ENCODE measurements around the gene JAK1. TPM values are rescaled to one million over a fixed set of nuclear protein-coding genes. Genes with fewer than 3 reads are reported as not detected.

Gene JAK1
- total and polyA plus RNA-seq, 9 of the 15 experiments (the other 6 are each of a cell fraction or from before 2014, with no cell fraction given) = 9.7 to 44.1 (median 42.5) TPM

DNA sequence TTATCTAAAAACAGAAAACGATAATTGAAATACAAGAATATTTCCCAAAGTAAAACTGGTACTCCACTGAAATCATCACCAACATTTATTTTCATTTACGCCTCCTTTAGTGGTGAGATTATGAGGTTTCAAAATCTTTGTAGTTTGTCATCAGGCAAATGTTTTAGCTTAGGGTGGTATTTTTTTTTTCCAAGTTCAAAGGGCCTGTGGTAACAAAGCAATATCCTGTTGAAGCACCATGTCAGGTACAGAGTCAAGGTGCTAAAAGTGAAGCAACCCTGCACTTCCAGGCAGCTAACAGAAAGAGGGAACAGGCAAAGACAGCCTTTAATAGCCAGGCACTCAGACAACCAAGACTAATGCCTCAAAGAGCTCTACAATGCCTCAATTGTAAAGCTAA, 89.2 kb downstream of the JAK1 start:
- Histone ChIP-seq H3K4me1 (replicated peaks in 1 of 2; ENCODE audit: control insufficient read depth in 2 of 2, insufficient read depth in 2 of 2, low read length in 2 of 2) (no peaks in the 10 kb centered on the region), H3K79me2 (ENCODE audit: control insufficient read depth, insufficient read depth, low read length) (no peaks in the 10 kb centered on the region), H4K20me1 (replicated peaks; ENCODE audit: control insufficient read depth, insufficient read depth, low read length) (no peaks in the 10 kb centered on the region), H3K27ac (ENCODE audit: extremely low read depth, low read depth, low read length) (no peak overlapping the region), H3K4me2 (ENCODE audit: insufficient read depth, low read length) (no peak overlapping the region), H3K9me3 (replicated peaks; ENCODE audit: control insufficient read depth, insufficient read depth, low read depth, low read length) (no peaks in the 10 kb centered on the region), H3K9me1 (ENCODE audit: control insufficient read depth, insufficient read depth, low read length) (no peaks in the 10 kb centered on the region), H3K9ac (ENCODE audit: insufficient read depth in 1 of 2, low read depth in 2 of 2, low read length in 2 of 2) (no peak overlapping the region), H3K4me3 (no peak overlapping the region), H3K36me3 (ENCODE audit: control insufficient read depth, insufficient read depth, low read length) (peaks cover 50% of the 10 kb centered on the region; the same call in 2 of the 3 replicates), H3K27me3 (ENCODE audit: control insufficient read depth in 2 of 2, insufficient read depth in 2 of 2, low read length in 2 of 2) (no peaks in the 10 kb centered on the region), H2AFZ (ENCODE audit: low read depth, low read length) (no peak overlapping the region)
- ChIA-PET POLR2A (interaction anchor here (0.6 to 1.5 kb wide), 4 partner anchors 9 to 232 kb away, joined by 3 to 4 read pairs (median 3); no protein-coding TSS in a partner anchor), CTCF (ENCODE audit: low intra/inter-chr PET ratio) (no interaction called here)
- TF ChIP-seq U2AF1 (optimal IDR thresholded peaks at IDR 0.05; ENCODE audit: low read depth, low read length) = no peak
- no peak for TF ChIP-seq EZH2 (IDR thresholded peaks at IDR 0.05; ENCODE audit: borderline replicate concordance, low read depth, low read length)
- TF ChIP-seq, protein P1, sequence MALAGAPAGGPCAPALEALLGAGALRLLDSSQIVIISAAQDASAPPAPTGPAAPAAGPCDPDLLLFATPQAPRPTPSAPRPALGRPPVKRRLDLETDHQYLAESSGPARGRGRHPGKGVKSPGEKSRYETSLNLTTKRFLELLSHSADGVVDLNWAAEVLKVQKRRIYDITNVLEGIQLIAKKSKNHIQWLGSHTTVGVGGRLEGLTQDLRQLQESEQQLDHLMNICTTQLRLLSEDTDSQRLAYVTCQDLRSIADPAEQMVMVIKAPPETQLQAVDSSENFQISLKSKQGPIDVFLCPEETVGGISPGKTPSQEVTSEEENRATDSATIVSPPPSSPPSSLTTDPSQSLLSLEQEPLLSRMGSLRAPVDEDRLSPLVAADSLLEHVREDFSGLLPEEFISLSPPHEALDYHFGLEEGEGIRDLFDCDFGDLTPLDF (CRISPR knock-in tag; IDR thresholded peaks at IDR 0.05) = no peak
- FAIRE-seq (no peak), ATAC-seq (no peak), DNase-seq (ENCODE audit: extremely low read depth in 1 of 4, low spot score in 3 of 4) (no peak)
- intact Hi-C loops (cut with micrococcal nuclease) = no loop called here
- in situ Hi-C loops (cut with MboI) = no loop called here
- WGBS (ENCODE audit: insufficient coverage, low coverage, missing lambda C conversion rate) = 80% methylated on average over 2 of the region's 2 CpGs
- BruUV-seq (replicated peaks) = no TSS peak

DNA sequence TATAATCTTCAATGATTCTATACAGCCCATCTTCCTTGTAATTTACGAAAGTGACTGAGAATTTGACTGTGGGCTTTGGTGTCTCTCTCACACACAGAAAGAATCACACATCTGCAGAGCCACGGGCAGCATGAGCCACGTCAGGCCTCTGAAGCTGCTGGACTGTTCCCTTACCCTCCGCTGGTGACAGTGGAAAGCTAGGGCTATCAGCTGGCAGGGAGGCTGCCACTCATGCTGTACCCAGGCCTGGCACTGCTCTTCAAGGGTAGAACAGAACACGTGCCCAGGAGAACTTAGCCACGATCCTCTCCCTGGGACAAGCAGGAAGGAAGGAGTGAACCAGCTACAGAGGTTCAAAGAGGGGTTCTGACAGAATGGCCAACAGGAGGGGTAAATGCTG, 90.7 kb downstream of the JAK1 start:
- H3K36me3 ChIP-seq (ENCODE audit: control insufficient read depth, insufficient read depth, low read length) = peaks cover 58% of the 10 kb centered on the region; the same call in 2 of the 3 replicates
- TF ChIP-seq IRF9 (tag; IDR thresholded peaks at IDR 0.05) = no peak
- no peak for TF ChIP-seq MYBL2 (IDR thresholded peaks at IDR 0.05; ENCODE audit: low read depth)
- no peak for TF ChIP-seq MYBL2 (CRISPR knock-in tag; IDR thresholded peaks at IDR 0.05; ENCODE audit: borderline replicate concordance)
- TF ChIP-seq HNRNPUL1 (IDR thresholded peaks at IDR 0.05; ENCODE audit: low read length) = no peak
- no peak for TF ChIP-seq POLR2G (IDR thresholded peaks at IDR 0.05; ENCODE audit: low read depth, low read length)
- no peak for TF ChIP-seq MTA3 (IDR thresholded peaks at IDR 0.05; ENCODE audit: borderline replicate concordance)
- no peak for TF ChIP-seq ZNF398 (CRISPR knock-in tag; IDR thresholded peaks at IDR 0.05)

More for the DNA sequence above, 90.7 kb downstream of the JAK1 start:
- H3K27me3 ChIP-seq (ENCODE audit: control insufficient read depth in 2 of 2, insufficient read depth in 2 of 2, low read length in 2 of 2) = no peaks in the 10 kb centered on the region
- intact Hi-C loops (cut with micrococcal nuclease) (no loop called here), in situ Hi-C loops (cut with MboI) (no loop called here)
- H3K4me2 ChIP-seq (ENCODE audit: insufficient read depth, low read length) = no peak overlapping the region
- no peaks in the 10 kb centered on the region for H3K4me1 ChIP-seq (replicated peaks in 1 of 2; ENCODE audit: control insufficient read depth in 2 of 2, insufficient read depth in 2 of 2, low read length in 2 of 2)
- 73% methylated on average over 6 of the region's 6 CpGs for WGBS (ENCODE audit: insufficient coverage, low coverage, missing lambda C conversion rate)
- CTCF ChIA-PET (ENCODE audit: low intra/inter-chr PET ratio) = no interaction called here
- no TSS peak for BruUV-seq (replicated peaks)
- FAIRE-seq (no peak), DNase-seq (ENCODE audit: extremely low read depth in 1 of 4, low spot score in 3 of 4) (no peak), ATAC-seq (no peak)
- no peak overlapping the region for H3K27ac ChIP-seq (ENCODE audit: extremely low read depth, low read depth, low read length)
- peak overlapping the region in 1 of 2 experiments; percentile 51; a peak in 2 of 4 replicates for H3K9ac ChIP-seq (ENCODE audit: insufficient read depth in 1 of 2, low read depth in 2 of 2, low read length in 2 of 2)
- H3K9me3 ChIP-seq (replicated peaks; ENCODE audit: control insufficient read depth, insufficient read depth, low read depth, low read length) = no peaks in the 10 kb centered on the region
- no peak overlapping the region for H3K4me3 ChIP-seq
- no peaks in the 10 kb centered on the region for H4K20me1 ChIP-seq (replicated peaks; ENCODE audit: control insufficient read depth, insufficient read depth, low read length)
- POLR2A ChIA-PET = no interaction called here
- no peak overlapping the region for H2AFZ ChIP-seq (ENCODE audit: low read depth, low read length)
- H3K9me1 ChIP-seq (ENCODE audit: control insufficient read depth, insufficient read depth, low read length) = no peaks in the 10 kb centered on the region
- no peaks in the 10 kb centered on the region for H3K79me2 ChIP-seq (ENCODE audit: control insufficient read depth, insufficient read depth, low read length)

Data from K562 (cell line).